HL-60 (cell line): Measurements from ENCODE around the gene CCDC179.

Source experiments
- DNase-seq, 2 experiments: peaks; one replicate each; pipeline ENCODE4 v3.0.0-alpha.2; 2010 to 2020; ENCODE audit warnings: low read depth in 1 of 2, low spot score in 1 of 2
- H3K27ac ChIP-seq: fragments of 250-450 bp; sonication (Bioruptor Pico); replicated peaks from 2 replicates; pipeline ENCODE4 v1.5.1; 2020; ENCODE audit warnings: mild to moderate bottlenecking, moderate library complexity
- H3K27me3 ChIP-seq: fragments of 250-450 bp; sonication (Bioruptor Pico); 2 replicates; pipeline ENCODE4 v1.5.1; 2021; ENCODE audit warnings: mild to moderate bottlenecking, moderate library complexity; ENCODE audit not compliant: insufficient read depth, poor library complexity, severe bottlenecking
- H3K4me3 ChIP-seq: replicated peaks from 2 replicates; pipeline ENCODE4 v1.5.1; 2011; ENCODE audit warnings: mild to moderate bottlenecking, control low read depth, low read length; ENCODE audit not compliant: insufficient read depth
- CTCF ChIP-seq: IDR thresholded peaks from one replicate; pipeline ENCODE4 v1.5.1; 2011; ENCODE audit warnings: low read length, control low read depth, inconsistent platforms; ENCODE audit not compliant: insufficient read depth
- GABPA ChIP-seq: IDR thresholded peaks from 2 replicates; pipeline ENCODE4 v1.6.1; 2012; ENCODE audit warnings: low read depth
- POLR2AphosphoS5 ChIP-seq: IDR thresholded peaks from 2 replicates; pipeline ENCODE4 v1.6.1; 2012; ENCODE audit warnings: low read depth
- REST ChIP-seq: IDR thresholded peaks from 2 replicates; pipeline ENCODE4 v1.6.1; 2012; ENCODE audit warnings: low read depth; ENCODE audit not compliant: insufficient replicate concordance
- SPI1 ChIP-seq: IDR thresholded peaks from 2 replicates; pipeline ENCODE4 v1.6.1; 2012; ENCODE audit warnings: low read depth, mild to moderate bottlenecking, borderline replicate concordance

Gene CCDC179

GRCh38 chr11:22808571-22809197 lies 51.6 kb downstream of the CCDC179 start:
- no peaks in the 10 kb centered on the region for H3K27me3 ChIP-seq
- H3K4me3 ChIP-seq: no peak overlapping the region
- TF ChIP-seq SPI1: no peak
- TF ChIP-seq REST: no peak
- no peak for TF ChIP-seq CTCF
- TF ChIP-seq POLR2AphosphoS5: no peak
- TF ChIP-seq GABPA: no peak
- no peak overlapping the region for H3K27ac ChIP-seq
- DNase-seq: no peak

- DNase-seq: no peak
- Histone ChIP-seq H3K27ac (no peak overlapping the region), H3K4me3 (no peak overlapping the region), H3K27me3 (no peaks in the 10 kb centered on the region)
- peak; percentile 71 for TF ChIP-seq SPI1
- TF ChIP-seq REST: no peak
Measured at GRCh38 chr11:22807855-22808570, 52.3 kb downstream of the CCDC179 start.

- no peak for DNase-seq
- Histone ChIP-seq H3K27ac (no peak overlapping the region), H3K27me3 (no peaks in the 10 kb centered on the region), H3K4me3 (no peak overlapping the region)
- no peak for TF ChIP-seq GABPA
- TF ChIP-seq REST: no peak
- no peak for TF ChIP-seq CTCF
- no peak for TF ChIP-seq POLR2AphosphoS5
- no peak for TF ChIP-seq SPI1
Measured at GRCh38 chr11:22807391-22807790, 52.9 kb downstream of the CCDC179 start.
